ENCODE measurements around the gene PLEKHG2. TPM values are rescaled to one million over a fixed set of nuclear protein-coding genes. Genes with fewer than 3 reads are reported as not detected.

Gene PLEKHG2
- total and polyA plus RNA-seq, 4 donors = 2.1 to 4.5 (median 3.0) TPM

- peak; percentile 3 to 57 for TF ChIP-seq JUND (IDR thresholded peaks at IDR 0.05)
- TF ChIP-seq FOXA1 (IDR thresholded peaks at IDR 0.05) = no peak
- no peak for TF ChIP-seq ZBTB33 (IDR thresholded peaks at IDR 0.05)
- peak; percentile 69 for TF ChIP-seq TAF1 (conservative IDR thresholded peaks at IDR 0.05)
- peak; percentile 91 to 95 for TF ChIP-seq RXRA (IDR thresholded peaks at IDR 0.05)
- peak; percentile 97 for TF ChIP-seq HNF4G (IDR thresholded peaks at IDR 0.05)
- TF ChIP-seq GABPA (IDR thresholded peaks at IDR 0.05 in 1 of 2, conservative IDR thresholded peaks at IDR 0.05 in 1 of 2) = no peak
- TF ChIP-seq REST (IDR thresholded peaks at IDR 0.05) = peak; percentile 87
- TF ChIP-seq EGR1 (IDR thresholded peaks at IDR 0.05; ENCODE audit: low read depth in 2 of 2) = peak in 1 of 2 donors; percentile 89
- peak; percentile 38 for TF ChIP-seq NR2F2 (IDR thresholded peaks at IDR 0.05)
- peak; percentile 26 for TF ChIP-seq FOXA2 (IDR thresholded peaks at IDR 0.05)
- peak; percentile 72 for TF ChIP-seq MAX (IDR thresholded peaks at IDR 0.05)
- TF ChIP-seq SP1 (IDR thresholded peaks at IDR 0.05) = peak; percentile 94
- TF ChIP-seq HNF4A (conservative IDR thresholded peaks at IDR 0.05) = peak; percentile 94 to 95
- TF ChIP-seq ATF3 (IDR thresholded peaks at IDR 0.05) = peak; percentile 29
- TF ChIP-seq YY1 (IDR thresholded peaks at IDR 0.05) = peak; percentile 61
- no peak for TF ChIP-seq RAD21 (IDR thresholded peaks at IDR 0.05)
- DNase-seq (ENCODE audit: low spot score) = peak; percentile 59
- Histone ChIP-seq H3K4me1 (ENCODE audit: control insufficient read depth in 4 of 4, insufficient read depth in 4 of 4, low read length in 3 of 4) (peaks cover 5 to 32% (median 11%) of the 10 kb centered on the region in 4 donors), H3K27me3 (ENCODE audit: control insufficient read depth in 4 of 4, insufficient read depth in 4 of 4, low read length in 3 of 4) (no peaks in the 10 kb centered on the region), H3K27ac (ENCODE audit: low read depth in 1 of 2, low read length in 2 of 2) (peak overlapping the region; percentile 89 to 98), H3K9ac (ENCODE audit: low read depth in 1 of 2, low read length in 2 of 2) (peak overlapping the region; percentile 64 to 98), H3K36me3 (ENCODE audit: control insufficient read depth in 4 of 4, insufficient read depth in 3 of 4, low read depth in 1 of 4, low read length in 3 of 4) (peaks cover 0 to 9% (median 0%) of the 10 kb centered on the region in 4 donors), H3K9me3 (ENCODE audit: control insufficient read depth in 4 of 4, low read length in 3 of 4) (no peaks in the 10 kb centered on the region), H3K4me3 (ENCODE audit: low read depth in 1 of 3, low read length in 3 of 3) (peak overlapping the region; percentile 45 to 94 (median 80))
- 5% methylated on average over 9 of the region's 9 CpGs for WGBS
These were observed 1.2 kb upstream of the PLEKHG2 start for GRCh38 chr19:39411081-39411831.

GRCh38 chr19:39411832-39412099, 703 bp upstream of the PLEKHG2 start:
- Histone ChIP-seq H3K27me3 (ENCODE audit: control insufficient read depth in 4 of 4, insufficient read depth in 4 of 4, low read length in 3 of 4) (no peaks in the 10 kb centered on the region), H3K4me1 (ENCODE audit: control insufficient read depth in 4 of 4, insufficient read depth in 4 of 4, low read length in 3 of 4) (peaks cover 5 to 32% (median 11%) of the 10 kb centered on the region in 4 donors), H3K4me3 (ENCODE audit: low read depth in 1 of 3, low read length in 3 of 3) (peak overlapping the region in 2 of 3 donors; percentile 80 to 94), H3K36me3 (ENCODE audit: control insufficient read depth in 4 of 4, insufficient read depth in 3 of 4, low read depth in 1 of 4, low read length in 3 of 4) (peaks cover 0 to 9% (median 0%) of the 10 kb centered on the region in 4 donors), H3K27ac (ENCODE audit: low read depth in 1 of 2, low read length in 2 of 2) (peak overlapping the region; percentile 89 to 98), H3K9me3 (ENCODE audit: control insufficient read depth in 4 of 4, low read length in 3 of 4) (no peaks in the 10 kb centered on the region), H3K9ac (ENCODE audit: low read depth in 1 of 2, low read length in 2 of 2) (peak overlapping the region in 1 of 2 donors; percentile 98)
- no peak for TF ChIP-seq REST (IDR thresholded peaks at IDR 0.05)
- TF ChIP-seq MAX (IDR thresholded peaks at IDR 0.05) = no peak
- no peak for TF ChIP-seq TAF1 (conservative IDR thresholded peaks at IDR 0.05)
- TF ChIP-seq JUND (IDR thresholded peaks at IDR 0.05) = peak in 1 of 2 donors; percentile 71
- TF ChIP-seq CTCF (IDR thresholded peaks at IDR 0.05; ENCODE audit: low read depth, low read length, missing input control) = peak; percentile 98
- peak; percentile 95 to 96 for TF ChIP-seq RAD21 (IDR thresholded peaks at IDR 0.05)
- 0% methylated on average over 7 of the region's 7 CpGs for WGBS
- peak; percentile 89 for DNase-seq (ENCODE audit: low spot score)
